ENCODE results near the gene CTNND2. TPM values are rescaled to one million over a fixed set of nuclear protein-coding genes. Genes with fewer than 3 reads are reported as not detected.

The CTNND2 gene
- total and polyA plus RNA-seq, 9 of the 15 experiments (the other 6 are each of a cell fraction or from before 2014, with no cell fraction given), result 0.03 to 0.35 TPM; not detected in 7

GRCh38 chr5:11082404-11082945 lies 821.8 kb downstream of the CTNND2 start (continued):
- TF ChIP-seq RREB1 (CRISPR knock-in tag; IDR thresholded peaks at IDR 0.05), result no peak
- TF ChIP-seq TCF3 (CRISPR knock-in tag; IDR thresholded peaks at IDR 0.05), result no peak
- TF ChIP-seq ZNF586 (CRISPR knock-in tag; conservative IDR thresholded peaks at IDR 0.05), result no peak
- no peak for TF ChIP-seq POU5F1 (IDR thresholded peaks at IDR 0.05; ENCODE audit: borderline replicate concordance, low read depth, low read length, partially characterized antibody)
- no peak for TF ChIP-seq EGR1 (conservative IDR thresholded peaks at IDR 0.05)
- no peak for TF ChIP-seq IRF9 (tag; IDR thresholded peaks at IDR 0.05)
- no peak for TF ChIP-seq MCM7 (IDR thresholded peaks at IDR 0.05)
- TF ChIP-seq KAT7 (CRISPR knock-in tag; IDR thresholded peaks at IDR 0.05; ENCODE audit: borderline replicate concordance), result no peak
- TF ChIP-seq HCFC1 (IDR thresholded peaks at IDR 0.05; ENCODE audit: low read depth, low read length), result no peak

Measured in K562 (cell line).